GM12878 (cell line): Measurements from ENCODE around the gene OTOGL. TPM values are rescaled to one million over a fixed set of nuclear protein-coding genes. Genes with fewer than 3 reads are reported as not detected.

Experiments used
- ATAC-seq: fragments of 200-7000 bp; cut with Tn5 transposase; 3 replicates; pipeline ENCODE4 v1.9.1; 2020; ENCODE audit warnings: mild to moderate bottlenecking, moderate library complexity
- BruUV-seq: library from RNA; stranded (reverse); fragments of 400-500 nt; replicated peaks from 2 replicates; lab custom pipeline; 2021; lab: Mats Ljungman, UMichigan
- CTCF ChIA-PET: fragments of 300-600 bp; sonication (Branson Sonifier 250); formaldehyde crosslinking; extraction: SDS; loops from one replicate; lab custom pipeline; 2021; ENCODE audit warnings: inconsistent platforms; lab: Yijun Ruan, JAX
- POLR2A ChIA-PET: fragments of 350-600 bp; formaldehyde crosslinking; extraction: SDS; loops from one replicate; lab custom pipeline; 2021; ENCODE audit warnings: inconsistent platforms; lab: Charles Lee
- RAD21 ChIA-PET: fragments of 300-600 bp; sonication (Branson Sonifier 250); formaldehyde crosslinking; loops from one replicate; lab custom pipeline; 2023; ENCODE audit warnings: antibody characterized with exemption; ENCODE audit not compliant: unreplicated experiment; lab: Charles Lee
- SMC1A ChIA-PET: fragments of 300-600 bp; sonication (Branson Sonifier 250); formaldehyde crosslinking; loops from one replicate; lab custom pipeline; 2023; ENCODE audit not compliant: unreplicated experiment, uncharacterized antibody; lab: Charles Lee
- DNase-seq: peaks from one replicate; pipeline ENCODE4 v3.0.0-alpha.2; 2011; ENCODE audit warnings: low read depth, low spot score
- FAIRE-seq: peaks from 3 replicates; lab custom pipeline; 2011; peaks lifted over from hg19 to GRCh38; lab: Jason Lieb, UNC
- H2AFZ ChIP-seq: 2 replicates; pipeline ENCODE4 v1.6.0; 2011; ENCODE audit warnings: low read depth, low read length, control low read depth; ENCODE audit not compliant: control insufficient read depth
- H3K27ac ChIP-seq: 2 replicates; pipeline ENCODE4 v1.5.1; 2011; ENCODE audit warnings: control low read depth; ENCODE audit not compliant: control insufficient read depth, insufficient read depth
- H3K27me3 ChIP-seq, 2 experiments: replicated peaks in 1 of 2; 2 replicates each; pipeline versions ENCODE4 v1.6.0 to v1.6.1; 2011; ENCODE audit warnings: low read length in 1 of 2; ENCODE audit not compliant: control insufficient read depth in 2 of 2, insufficient read depth in 2 of 2
- H3K36me3 ChIP-seq, 2 experiments: 2 replicates each; pipeline ENCODE4 v1.5.1; 2011; ENCODE audit warnings: low read length in 1 of 2; ENCODE audit not compliant: control insufficient read depth in 2 of 2, insufficient read depth in 2 of 2
- H3K4me1 ChIP-seq: 2 replicates; pipeline ENCODE4 v1.6.1; 2011; ENCODE audit warnings: mild to moderate bottlenecking, low read length, moderate library complexity, mixed read lengths; ENCODE audit not compliant: control insufficient read depth, insufficient read depth
- H3K4me2 ChIP-seq: 2 replicates; pipeline ENCODE4 v1.6.0; 2011; ENCODE audit warnings: control low read depth; ENCODE audit not compliant: control insufficient read depth, insufficient read depth
- H3K4me3 ChIP-seq: fragments of 200-600 bp; sonication (generic); 2 replicates; pipeline ENCODE4 v1.5.1; 2016
- H3K79me2 ChIP-seq: 2 replicates; pipeline ENCODE4 v1.6.0; 2011; ENCODE audit warnings: low read length; ENCODE audit not compliant: control insufficient read depth, insufficient read depth
- H3K9ac ChIP-seq: 2 replicates; pipeline ENCODE4 v1.8.0; 2011; ENCODE audit warnings: low read length, control low read depth, mixed read lengths; ENCODE audit not compliant: control insufficient read depth, insufficient read depth
- H3K9me3 ChIP-seq: replicated peaks from 3 replicates; pipeline ENCODE4 v1.5.1; 2011; ENCODE audit warnings: mild to moderate bottlenecking, low read length; ENCODE audit not compliant: control insufficient read depth, insufficient read depth
- H4K20me1 ChIP-seq: 2 replicates; pipeline ENCODE4 v1.6.0; 2011; ENCODE audit not compliant: control insufficient read depth, insufficient read depth
- CEBPB ChIP-seq, 2 experiments: fragments of 150-350 bp in 1 of 2; IDR thresholded peaks; 2 replicates each; pipeline ENCODE4 v1.6.1; 2012 to 2014; ENCODE audit warnings: low read depth in 2 of 2, low read length in 2 of 2, borderline replicate concordance in 1 of 2, inconsistent platforms in 1 of 2
- CTCF ChIP-seq, 3 experiments: IDR thresholded peaks in 2 of 3; conservative IDR thresholded peaks in 1 of 3; 2 replicates each; pipeline ENCODE4 v1.5.1; 2011; ENCODE audit warnings: low read depth in 3 of 3, low read length in 3 of 3, mild to moderate bottlenecking in 3 of 3, control low read depth in 2 of 3, moderate library complexity in 2 of 3, inconsistent platforms in 1 of 3, mixed read lengths in 1 of 3; ENCODE audit not compliant: control insufficient read depth in 2 of 3, insufficient read depth in 1 of 3; ENCODE audit errors: extremely low read depth in 1 of 3
- RAD21 ChIP-seq: IDR thresholded peaks from 2 replicates; pipeline ENCODE4 v1.6.1; 2011; ENCODE audit warnings: mild to moderate bottlenecking, low read depth, low read length, moderate library complexity; ENCODE audit not compliant: insufficient read depth
- RAD51 ChIP-seq: fragments of 450-650 bp; IDR thresholded peaks from 2 replicates; pipeline ENCODE4 v1.6.1; 2016; ENCODE audit warnings: moderate library complexity, mild to moderate bottlenecking, inconsistent platforms
- SIN3A ChIP-seq: IDR thresholded peaks from 2 replicates; pipeline ENCODE4 v1.6.1; 2012; ENCODE audit warnings: low read depth, low read length, improper control_type of control experiment
- SMC3 ChIP-seq: IDR thresholded peaks from 2 replicates; pipeline ENCODE4 v1.6.1; 2011; ENCODE audit warnings: low read length, improper control_type of control experiment, borderline replicate concordance
- WGBS: methylation state at CpG from one replicate; pipeline ENCODE4 v1.1.6; 2016; ENCODE audit warnings: low lambda C conversion rate; ENCODE audit not compliant: insufficient replicate concordance, insufficient coverage; ENCODE audit errors: missing lambda C conversion rate; 5-methylcytosine and 5-hydroxymethylcytosine counted together
- in situ Hi-C: fragments of 300-500 bp; cut with MboI; formaldehyde crosslinking; loops from 9 replicates; pipeline ENCODE4 v1.14.3; 2018; ENCODE audit warnings: mixed read lengths
- intact Hi-C: fragments of 100-400 bp; cut with micrococcal nuclease; formaldehyde crosslinking; loops from one replicate; pipeline ENCODE4 v1.14.2; 2022; ENCODE audit not compliant: unreplicated experiment
- polyA plus RNA-seq, 11 experiments: library from polyadenylated mRNA; depleted of rRNA in 4 of 11; unstranded in 6 of 11; stranded (reverse) in 5 of 11; fragments of >200 nt; fragmentation: Nextera tagmentation in 4 of 11; fragmentation: Illumina TruSeq in 1 of 11; extraction: Ambion mirVana in 4 of 11; extraction: Trizol in 1 of 11; gene quantifications; 1 replicate in 1 of 11; 2 replicates in 10 of 11; pipeline versions ENCODE4 v1.2.1 to v1.2.3, GENCODE V29; 2011 to 2016; ENCODE audit warnings: inconsistent platforms in 2 of 11, missing spikeins in 2 of 11, low read depth in 1 of 11
- total RNA-seq, 4 experiments: library from RNA; depleted of rRNA in 3 of 4; stranded (reverse); fragments of >200 nt in 3 of 4; fragmentation: Illumina TruSeq in 1 of 4; extraction: Trizol in 1 of 4; gene quantifications; 2 replicates each; pipeline versions ENCODE4 v1.2.1 to v1.2.3, GENCODE V29; 2013 to 2021

The OTOGL gene
- total and polyA plus RNA-seq, 10 of the 15 experiments (the other 5 are each of a cell fraction or from before 2014, with no cell fraction given), result 0.04 to 3.7 (median 0.27) TPM

DNA sequence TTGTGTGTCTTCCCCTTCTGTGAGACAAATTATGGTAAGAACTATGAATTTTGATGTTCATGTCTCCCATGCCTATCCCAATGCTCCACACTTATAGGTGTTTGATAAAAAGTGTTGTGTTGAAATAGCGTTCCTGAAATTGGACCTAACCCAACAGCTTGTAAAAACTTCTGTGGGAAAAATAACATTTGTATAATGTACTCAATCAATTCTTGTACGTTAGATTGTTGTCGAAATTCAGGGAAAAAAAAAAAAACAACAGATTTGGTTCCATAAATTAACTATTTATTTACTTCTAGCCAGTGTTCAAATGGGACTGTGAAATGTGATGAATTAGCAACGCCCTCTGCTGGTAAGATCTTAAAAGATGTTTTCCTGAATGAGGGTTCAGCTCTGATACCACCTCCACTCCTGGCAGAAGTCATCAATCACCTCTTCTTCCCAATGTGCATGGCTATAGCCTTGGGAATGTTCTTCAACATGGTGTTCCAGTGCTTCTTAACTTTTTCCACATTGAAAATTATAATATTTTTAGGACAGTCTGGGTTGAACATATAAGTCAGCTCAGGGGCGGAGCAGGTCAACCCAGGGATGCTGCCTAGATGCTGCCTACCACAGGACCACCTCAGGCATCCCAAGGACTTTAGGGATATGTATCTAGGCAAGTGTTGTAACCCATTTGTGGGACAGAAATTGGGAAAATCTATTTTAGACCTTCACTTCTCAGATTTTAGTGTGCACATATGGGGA, 170.6 kb downstream of the OTOGL start:
- no peaks in the 10 kb centered on the region; a peak in 1 of 4 replicates for H3K27me3 ChIP-seq
- H3K4me1 ChIP-seq, result no peaks in the 10 kb centered on the region
- intact Hi-C loops, result loop anchor here (1.0 to 5.0 kb wide), 3 partner anchors 75 to 723 kb away; no protein-coding TSS in a partner anchor
- H3K9ac ChIP-seq, result no peak overlapping the region
- no peak overlapping the region for H3K27ac ChIP-seq
- ChIA-PET POLR2A (no interaction called here), CTCF (interaction anchor here (0.6 to 5.6 kb wide), 42 partner anchors 9 to 862 kb away, joined by 3 to 134 read pairs (median 4); no protein-coding TSS in a partner anchor), RAD21 (interaction anchor here (0.6 to 2.0 kb wide), 11 partner anchors 13 to 712 kb away, joined by 3 to 26 read pairs (median 4); no protein-coding TSS in a partner anchor), SMC1A (interaction anchor here (0.6 to 5.1 kb wide), 14 partner anchors 16 to 865 kb away, joined by 3 to 57 read pairs (median 6); no protein-coding TSS in a partner anchor)
- no peak for FAIRE-seq
- 40% methylated on average over 5 of the region's 5 CpGs for WGBS
- H3K4me2 ChIP-seq, result no peak overlapping the region
- no peak overlapping the region for H3K4me3 ChIP-seq
- no TSS peak for BruUV-seq
- no peak for DNase-seq
- no peak overlapping the region for H2AFZ ChIP-seq
- H4K20me1 ChIP-seq, result no peaks in the 10 kb centered on the region
- TF ChIP-seq CTCF (IDR thresholded peaks at IDR 0.05 in 2 of 3, conservative IDR thresholded peaks at IDR 0.05 in 1 of 3; ENCODE audit: control insufficient read depth in 2 of 3, extremely low read depth in 1 of 3, insufficient read depth in 1 of 3, low read depth in 3 of 3, low read length in 3 of 3) (peak; percentile 46 to 69 (median 63); a peak in 5 of 6 replicates), RAD51 (no peak), SIN3A (no peak), SMC3 (peak; percentile 59; the same call in 1 of the 2 replicates), CEBPB (IDR thresholded peaks at IDR 0.05; ENCODE audit: borderline replicate concordance in 1 of 2, low read depth in 2 of 2, low read length in 2 of 2) (no peak), RAD21 (peak; percentile 65)
- in situ Hi-C loops, result no loop called here
- ATAC-seq, result peak; percentile 86
- no peaks in the 10 kb centered on the region for H3K9me3 ChIP-seq
- no peaks in the 10 kb centered on the region for H3K36me3 ChIP-seq
- H3K79me2 ChIP-seq, result no peaks in the 10 kb centered on the region
